Measurements from ENCODE around the gene ADAD2. TPM values are rescaled to one million over a fixed set of nuclear protein-coding genes. Genes with fewer than 3 reads are reported as not detected.

The ADAD2 gene
- total RNA-seq, 2 experiments from 2014 or later: not detected

GRCh38 chr16:84246679-84247077 is 55.7 kb downstream of the ADAD2 start:
- Histone ChIP-seq H3K79me2 (ENCODE audit: insufficient read depth, low read depth, low read length) (no peaks in the 10 kb centered on the region), H3K27ac (ENCODE audit: low read depth, low read length, poor library complexity, severe bottlenecking) (no peak overlapping the region), H4K20me1 (ENCODE audit: insufficient read depth, low read length) (no peaks in the 10 kb centered on the region), H3K9me2 (ENCODE audit: insufficient read depth, low read length) (no peaks in the 10 kb centered on the region), H3K9me3 (ENCODE audit: low read length) (no peaks in the 10 kb centered on the region), H3K36me3 (ENCODE audit: insufficient read depth, low read length) (no peaks in the 10 kb centered on the region), H2AFZ (ENCODE audit: low read length) (no peak overlapping the region), H3K4me1 (ENCODE audit: insufficient read depth, low read length, poor library complexity, severe bottlenecking) (no peaks in the 10 kb centered on the region), H3K4me3 (ENCODE audit: low read depth, low read length, poor library complexity, severe bottlenecking) (no peak overlapping the region), H3K4me2 (ENCODE audit: low read length) (no peak overlapping the region)
- POLR2A ChIA-PET: interaction anchor here (0.7 kb wide), 1 partner anchor 233 kb away, joined by 3 read pairs; no protein-coding TSS in a partner anchor
- no peak for DNase-seq (ENCODE audit: low spot score)
- intact Hi-C loops (cut with micrococcal nuclease; ENCODE audit: unreplicated experiment): no loop called here
- BruUV-seq (replicated peaks): no TSS peak
- TF ChIP-seq CTCF (conservative IDR thresholded peaks at IDR 0.05; ENCODE audit: low read length) (no peak), EZH2phosphoT487 (IDR thresholded peaks at IDR 0.05; ENCODE audit: borderline replicate concordance, low read depth, low read length) (no peak)
- CTCF ChIA-PET (ENCODE audit: unreplicated experiment): no interaction called here

Other genes starting within 250 kb of the ADAD2 start
- gene OSGIN1, start 237.9 kb upstream of the ADAD2 start, total RNA-seq (2014; rRNA removed; shearing (Covaris generic)): 0.28 and 0.41 TPM in 2 replicates
- 1.0 and 2.0 TPM in 2 replicates for gene OSGIN1, start 237.9 kb upstream of the ADAD2 start, total RNA-seq (2022)
- gene NECAB2, start 222.9 kb upstream of the ADAD2 start, total RNA-seq (2014; rRNA removed; shearing (Covaris generic)): not detected in 2 replicates
- gene NECAB2, start 222.9 kb upstream of the ADAD2 start, total RNA-seq (2022): not detected in 2 replicates
- not detected in 2 replicates for gene SLC38A8, start 148.4 kb upstream of the ADAD2 start, total RNA-seq (2014; rRNA removed; shearing (Covaris generic))
- gene SLC38A8, start 148.4 kb upstream of the ADAD2 start, total RNA-seq (2022): not detected in 2 replicates
- 39.4 and 49.6 TPM in 2 replicates for gene MBTPS1, start 74.2 kb upstream of the ADAD2 start, total RNA-seq (2014; rRNA removed; shearing (Covaris generic))
- gene MBTPS1, start 74.2 kb upstream of the ADAD2 start, total RNA-seq (2022): 65.2 and 71.8 TPM in 2 replicates
- 15.4 and 16.3 TPM in 2 replicates for gene HSDL1, start 46.0 kb upstream of the ADAD2 start, total RNA-seq (2014; rRNA removed; shearing (Covaris generic))
- 25.1 and 26.9 TPM in 2 replicates for gene HSDL1, start 46.0 kb upstream of the ADAD2 start, total RNA-seq (2022)
- gene DNAAF1, start 45.8 kb upstream of the ADAD2 start, total RNA-seq (2014; rRNA removed; shearing (Covaris generic)): 0.08 TPM in 1 of 2 replicates, not detected in the other
- 0.24 and 0.34 TPM in 2 replicates for gene DNAAF1, start 45.8 kb upstream of the ADAD2 start, total RNA-seq (2022)
- 27.4 and 64.6 TPM in 2 replicates for gene TAF1C, start 4.1 kb upstream of the ADAD2 start, total RNA-seq (2014; rRNA removed; shearing (Covaris generic))
- 62.5 and 66.1 TPM in 2 replicates for gene TAF1C, start 4.1 kb upstream of the ADAD2 start, total RNA-seq (2022)
- not detected in 2 replicates for gene KCNG4, start 48.9 kb downstream of the ADAD2 start, total RNA-seq (2014; rRNA removed; shearing (Covaris generic))
- gene KCNG4, start 48.9 kb downstream of the ADAD2 start, total RNA-seq (2022): not detected in 2 replicates
- not detected in 2 replicates for gene WFDC1, start 103.7 kb downstream of the ADAD2 start, total RNA-seq (2014; rRNA removed; shearing (Covaris generic))
- not detected in 2 replicates for gene WFDC1, start 103.7 kb downstream of the ADAD2 start, total RNA-seq (2022)
- gene ATP2C2, start 177.4 kb downstream of the ADAD2 start, total RNA-seq (2014; rRNA removed; shearing (Covaris generic)): 0.66 TPM in 1 of 2 replicates, not detected in the other
- gene ATP2C2, start 177.4 kb downstream of the ADAD2 start, total RNA-seq (2022): not detected in 2 replicates